Measurements from ENCODE around the gene DNAJB14.

- TF ChIP-seq ATF3 (IDR thresholded peaks at IDR 0.05) (no peak), EZH2 (IDR thresholded peaks at IDR 0.05) (no peak), MAX (IDR thresholded peaks at IDR 0.05) (no peak), POLR2A (IDR thresholded peaks at IDR 0.05; ENCODE audit: borderline replicate concordance, extremely low read depth, insufficient read depth, insufficient read length) (no peak), CTCF (IDR thresholded peaks at IDR 0.05 in 2 of 3, conservative IDR thresholded peaks at IDR 0.05 in 1 of 3; ENCODE audit: borderline replicate concordance in 1 of 3, insufficient read depth in 1 of 3, low read depth in 2 of 3, low read length in 2 of 3) (no peak)
These were observed 90.3 kb downstream of the DNAJB14 start for GRCh38 chr4:99856166-99856565.

Data from HCT116 (cell line).